HepG2 (cell line): ENCODE data around the gene SLC25A20. TPM values are rescaled to one million over a fixed set of nuclear protein-coding genes. Genes with fewer than 3 reads are reported as not detected.
A peak's percentile ranks its signal among the peaks of the same experiment; 100 is the strongest.

ENCODE experiments used
- AGO1 ChIP-seq: fragments of 200-400 bp; formaldehyde crosslinking; IDR thresholded peaks from 2 replicates; pipeline ENCODE4 v1.6.1; 2017; ENCODE audit warnings: mild to moderate bottlenecking, low read depth, low read length, moderate library complexity; ENCODE audit not compliant: poor library complexity, severe bottlenecking
- ATRX ChIP-seq: sonication (generic); formaldehyde crosslinking; IDR thresholded peaks from 2 replicates; pipeline ENCODE4 v1.4.0; 2020; ENCODE audit warnings: missing genetic modification reagents, borderline replicate concordance
- DZIP1 ChIP-seq: sonication (generic); formaldehyde crosslinking; IDR thresholded peaks from 2 replicates; pipeline ENCODE4 v1.5.0; 2020; ENCODE audit warnings: mild to moderate bottlenecking, missing genetic modification reagents
- FOSL2 ChIP-seq: sonication (generic); formaldehyde crosslinking; IDR thresholded peaks from 2 replicates; pipeline ENCODE4 v1.4.0; 2020; ENCODE audit warnings: missing genetic modification reagents
- GPBP1L1 ChIP-seq: sonication (generic); formaldehyde crosslinking; IDR thresholded peaks from 2 replicates; pipeline ENCODE4 v1.5.0; 2020; ENCODE audit warnings: mild to moderate bottlenecking, missing genetic modification reagents
- HDAC6 ChIP-seq: fragments of 200-600 bp; sonication (generic); IDR thresholded peaks from 2 replicates; pipeline ENCODE4 v1.7.0; 2017; ENCODE audit warnings: mild to moderate bottlenecking, antibody characterized with exemption, low read length, low read depth
- KDM4B ChIP-seq: sonication (generic); formaldehyde crosslinking; IDR thresholded peaks from 2 replicates; pipeline ENCODE4 v1.4.0; 2020; ENCODE audit warnings: missing genetic modification reagents
- KLF6 ChIP-seq: IDR thresholded peaks from 2 replicates; pipeline ENCODE4 v1.8.0; 2016; ENCODE audit warnings: missing biosample characterization, missing genetic modification reagents
- KMT2A ChIP-seq: sonication (generic); formaldehyde crosslinking; IDR thresholded peaks from 2 replicates; pipeline ENCODE4 v1.4.0; 2020; ENCODE audit warnings: missing genetic modification reagents
- NR3C1 ChIP-seq: sonication (generic); formaldehyde crosslinking; IDR thresholded peaks from 2 replicates; pipeline ENCODE4 v1.4.0; 2020; ENCODE audit warnings: missing genetic modification reagents
- PHF21A ChIP-seq: sonication (generic); formaldehyde crosslinking; IDR thresholded peaks from 2 replicates; pipeline ENCODE4 v1.5.0; 2020; ENCODE audit warnings: mild to moderate bottlenecking, missing genetic modification reagents
- PLRG1 ChIP-seq: fragments of 450-650 bp; conservative IDR thresholded peaks from 2 replicates; pipeline ENCODE4 v1.6.1; 2016
- RBM39 ChIP-seq: fragments of 200-400 bp; formaldehyde crosslinking; IDR thresholded peaks from one replicate; pipeline ENCODE4 v1.6.1; 2018; ENCODE audit warnings: antibody characterized with exemption, mild to moderate bottlenecking, low read depth, low read length; ENCODE audit not compliant: poor library complexity, severe bottlenecking
- RCOR2 ChIP-seq: IDR thresholded peaks from 2 replicates; pipeline ENCODE4 v1.6.1; 2016; ENCODE audit warnings: missing biosample characterization, missing genetic modification reagents
- REL ChIP-seq: sonication (generic); formaldehyde crosslinking; conservative IDR thresholded peaks from 2 replicates; pipeline ENCODE4 v1.8.0; 2022; ENCODE audit warnings: mild to moderate bottlenecking, missing genetic modification reagents, moderate library complexity
- SCMH1 ChIP-seq: sonication (generic); formaldehyde crosslinking; IDR thresholded peaks from 2 replicates; pipeline ENCODE4 v1.9.0; 2021; ENCODE audit warnings: missing genetic modification reagents, mild to moderate bottlenecking, borderline replicate concordance
- SKI ChIP-seq: fragments of 450-650 bp; IDR thresholded peaks from one replicate; pipeline ENCODE4 v1.6.1; 2018; ENCODE audit warnings: mild to moderate bottlenecking; ENCODE audit not compliant: partially characterized antibody
- SMAD9 ChIP-seq: sonication (generic); formaldehyde crosslinking; IDR thresholded peaks from 2 replicates; pipeline ENCODE4 v1.5.1; 2020; ENCODE audit warnings: mild to moderate bottlenecking, missing genetic modification reagents
- STAG1 ChIP-seq: sonication (generic); formaldehyde crosslinking; IDR thresholded peaks from 2 replicates; pipeline ENCODE4 v1.4.0; 2020; ENCODE audit warnings: missing genetic modification reagents
- ZBTB37 ChIP-seq: sonication (generic); formaldehyde crosslinking; IDR thresholded peaks from 2 replicates; pipeline ENCODE4 v1.4.0; 2020; ENCODE audit warnings: mild to moderate bottlenecking, missing genetic modification reagents
- ZFY ChIP-seq: sonication (generic); formaldehyde crosslinking; IDR thresholded peaks from 2 replicates; pipeline ENCODE4 v1.4.0; 2020; ENCODE audit warnings: missing genetic modification reagents
- ZNF232 ChIP-seq: sonication (generic); formaldehyde crosslinking; IDR thresholded peaks from 2 replicates; pipeline ENCODE4 v1.4.0; 2020; ENCODE audit warnings: missing genetic modification reagents, borderline replicate concordance
- ZNF235 ChIP-seq: sonication (generic); formaldehyde crosslinking; IDR thresholded peaks from 2 replicates; pipeline ENCODE4 v1.8.1; 2023; ENCODE audit warnings: mild to moderate bottlenecking, missing genetic modification reagents, borderline replicate concordance
- ZNF326 ChIP-seq: sonication (generic); formaldehyde crosslinking; IDR thresholded peaks from 2 replicates; pipeline ENCODE4 v1.4.0; 2020; ENCODE audit warnings: missing genetic modification reagents, borderline replicate concordance
- ZNF703 ChIP-seq: sonication (generic); formaldehyde crosslinking; IDR thresholded peaks from 2 replicates; pipeline ENCODE4 v1.5.1; 2020; ENCODE audit warnings: missing genetic modification reagents, mild to moderate bottlenecking, moderate library complexity, borderline replicate concordance
- ZSCAN31 ChIP-seq: sonication (generic); formaldehyde crosslinking; IDR thresholded peaks from 2 replicates; pipeline ENCODE4 v1.5.0; 2020; ENCODE audit warnings: low read depth, mild to moderate bottlenecking, missing genetic modification reagents
- polyA plus RNA-seq, 8 experiments: library from polyadenylated mRNA; depleted of rRNA in 3 of 8; stranded (reverse) in 7 of 8; unstranded in 1 of 8; fragments of >200 nt; fragmentation: Illumina TruSeq in 4 of 8; extraction: Trizol in 4 of 8; gene quantifications; 2 replicates each; pipeline versions ENCODE4 v1.2.1 to v1.2.3, GENCODE V29; 2011 to 2016; ENCODE audit warnings: low read depth in 4 of 8, missing spikeins in 1 of 8, mixed read lengths in 1 of 8; ENCODE audit not compliant: insufficient read depth in 1 of 8
- total RNA-seq, 5 experiments: library from RNA; depleted of rRNA; stranded (reverse); fragments of >200 nt; fragmentation: Illumina TruSeq; extraction: Trizol; gene quantifications; 2 replicates each; pipeline ENCODE4 v1.2.3, GENCODE V29; 2016; ENCODE audit warnings: low read depth in 1 of 5

The SLC25A20 gene
- total and polyA plus RNA-seq, 2 of the 13 experiments (the other 11 are each of a cell fraction or from before 2014, with no cell fraction given) = 21.1 to 26.6 TPM

GRCh38 chr3:48918388-48919214 is 19.9 kb upstream of the SLC25A20 start, which contains the start of gene ARIH2 (continued):
- TF ChIP-seq DZIP1 (CRISPR knock-in tag) (peak; percentile 43; the same call in 1 of the 2 replicates), ZNF703 (CRISPR knock-in tag) (peak; percentile 70; the same call in 1 of the 2 replicates), ZNF235 (CRISPR knock-in tag) (no peak), FOSL2 (CRISPR knock-in tag) (no peak), ZSCAN31 (CRISPR knock-in tag) (peak; percentile 54), NR3C1 (CRISPR knock-in tag) (no peak), SKI (no peak), RCOR2 (CRISPR knock-in tag) (no peak), AGO1 (no peak), KLF6 (CRISPR knock-in tag) (peak; percentile 72; the same call in 1 of the 2 replicates), KDM4B (CRISPR knock-in tag) (no peak; the same call in 1 of the 2 replicates), STAG1 (peak; percentile 42), ZFY (peak; percentile 92), PHF21A (CRISPR knock-in tag) (peak; percentile 51; the same call in 1 of the 2 replicates), PLRG1 (no peak), ZNF232 (CRISPR knock-in tag) (0 out of 2 replicates have a peak, but pooled peaks have one; percentile 40), REL (no peak), SMAD9 (CRISPR knock-in tag) (no peak), SCMH1 (no peak), RBM39 (peak; percentile 45), ATRX (CRISPR knock-in tag) (no peak), HDAC6 (no peak), KMT2A (CRISPR knock-in tag) (peak; percentile 57; the same call in 1 of the 2 replicates), ZNF326 (CRISPR knock-in tag) (no peak), ZBTB37 (CRISPR knock-in tag) (no peak), GPBP1L1 (CRISPR knock-in tag) (no peak)
